Stomach (tissue), 4 donors: ENCODE measurements around the gene IQCC.

Source experiments
- CTCF ChIP-seq, 7 experiments: fragments of 450-650 bp in 4 of 7; fragments of 200-600 bp in 3 of 7; sonication (generic) in 3 of 7; IDR thresholded peaks; one replicate each; pipeline ENCODE4 v1.5.1; 2016 to 2019; ENCODE audit warnings: antibody characterized with exemption in 7 of 7, control low read depth in 2 of 7, mild to moderate bottlenecking in 1 of 7
- POLR2A ChIP-seq, 4 donors: fragments of 450-650 bp; IDR thresholded peaks; one replicate each; pipeline ENCODE4 v1.6.1; 2016; ENCODE audit warnings: antibody characterized with exemption in 4 of 4, control low read depth in 2 of 4, mild to moderate bottlenecking in 1 of 4, moderate library complexity in 1 of 4
- POLR2AphosphoS5 ChIP-seq, 3 donors: sonication (generic); formaldehyde crosslinking; IDR thresholded peaks; one replicate each; pipeline ENCODE4 v1.6.1; 2016; ENCODE audit warnings: antibody characterized with exemption in 3 of 3

GRCh38 chr1:32220746-32221580 is 15.5 kb downstream of the IQCC start:
- TF ChIP-seq POLR2A (IDR thresholded peaks at IDR 0.05) = no peak
- TF ChIP-seq CTCF (IDR thresholded peaks at IDR 0.05) = no peak
- TF ChIP-seq POLR2AphosphoS5 (IDR thresholded peaks at IDR 0.05) = no peak
